Natural killer cell (primary cell): Measurements from ENCODE around the gene COL6A3. TPM values are rescaled to one million over a fixed set of nuclear protein-coding genes. Genes with fewer than 3 reads are reported as not detected.

Source experiments
- ATAC-seq, 3 donors: fragments of 150-1000 bp in 2 of 3; fragments of 200-7000 bp in 1 of 3; cut with Tn5 transposase; 1 replicate in 1 of 3; 2 replicates in 2 of 3; pipeline ENCODE4 v1.10.0; 2021; ENCODE audit warnings: mild to moderate bottlenecking in 2 of 3, moderate library complexity in 2 of 3
- DNase-seq, 2 donors: peaks; one replicate each; pipeline versions ENCODE4 v3.0.0 to v3.0.0-alpha.2; 2013 to 2021; ENCODE audit warnings: mixed read lengths in 1 of 2
- H3K27ac ChIP-seq: one replicate; pipeline ENCODE4 v1.5.1; 2013; ENCODE audit warnings: mild to moderate bottlenecking, low read length
- H3K27me3 ChIP-seq: one replicate; pipeline ENCODE4 v1.6.1; 2013; ENCODE audit warnings: low read length; ENCODE audit not compliant: control insufficient read depth, insufficient read depth
- H3K36me3 ChIP-seq: one replicate; pipeline ENCODE4 v1.6.1; 2013; ENCODE audit warnings: low read length; ENCODE audit not compliant: control insufficient read depth, insufficient read depth
- H3K4me1 ChIP-seq: one replicate; pipeline ENCODE4 v1.6.1; 2013; ENCODE audit warnings: low read length; ENCODE audit not compliant: control insufficient read depth, insufficient read depth
- H3K4me3 ChIP-seq: one replicate; pipeline ENCODE4 v1.5.1; 2013; ENCODE audit warnings: low read length
- H3K9me3 ChIP-seq: one replicate; pipeline ENCODE4 v1.6.1; 2013; ENCODE audit warnings: low read length; ENCODE audit not compliant: control insufficient read depth, insufficient read depth
- H3K27ac Mint-ChIP-seq, 2 donors: one replicate each; pipeline ENCODE4 v1.8.0; 2022; ENCODE audit warnings: mild to moderate bottlenecking in 2 of 2, mixed read lengths in 2 of 2, moderate library complexity in 1 of 2
- H3K27me3 Mint-ChIP-seq, 2 donors: one replicate each; pipeline ENCODE4 v1.8.0; 2022; ENCODE audit warnings: low read depth in 2 of 2, mixed read lengths in 2 of 2
- H3K36me3 Mint-ChIP-seq: one replicate; pipeline ENCODE4 v1.8.0; 2022; ENCODE audit warnings: mixed read lengths
- H3K4me1 Mint-ChIP-seq, 2 donors: one replicate each; pipeline ENCODE4 v1.8.0; 2022; ENCODE audit warnings: mixed read lengths in 2 of 2
- H3K4me3 Mint-ChIP-seq: one replicate; pipeline ENCODE4 v1.8.0; 2022; ENCODE audit warnings: mild to moderate bottlenecking, moderate library complexity, mixed read lengths
- H3K9me3 Mint-ChIP-seq, 2 donors: one replicate each; pipeline ENCODE4 v1.8.0; 2022; ENCODE audit warnings: mixed read lengths in 2 of 2
- CTCF ChIP-seq: fragments of 200-600 bp; IDR thresholded peaks from one replicate; pipeline ENCODE4 v1.8.0; 2022; ENCODE audit warnings: antibody characterized with exemption
- WGBS: methylation state at CpG from one replicate; pipeline ENCODE4 v1.1.7; 2013; ENCODE audit warnings: missing lambda C conversion rate; ENCODE audit not compliant: insufficient coverage; 5-methylcytosine and 5-hydroxymethylcytosine counted together
- intact Hi-C: fragments of 100-400 bp; cut with micrococcal nuclease; formaldehyde crosslinking; loops from one replicate; pipeline ENCODE4 v1.14.2; 2022
- total RNA-seq, 4 donors: library from RNA; stranded (reverse); fragments of 120-200 nt in 1 of 4; gene quantifications; one replicate each; pipeline versions ENCODE4 v1.2.3 to v1.2.4, GENCODE V29; 2013 to 2022

COL6A3 gene
- total RNA-seq, 3 donors from 2014 or later (not counting 1 experiment from before 2014, with no cell fraction given) = 0.10 to 0.31 (median 0.29) TPM

- no peaks in the 10 kb centered on the region for H3K27me3 ChIP-seq
- intact Hi-C loops = no loop called here
- Mint-ChIP-seq H3K27me3 (peaks cover 3 to 6% of the 10 kb centered on the region in 2 donors), H3K36me3 (no peaks in the 10 kb centered on the region), H3K4me1 (no peaks in the 10 kb centered on the region), H3K9me3 (no peaks in the 10 kb centered on the region), H3K27ac (no peak overlapping the region), H3K4me3 (no peak overlapping the region)
- DNase-seq (no peak), ATAC-seq (no peak)
- no peak overlapping the region for H3K27ac ChIP-seq
- no peak overlapping the region for H3K4me3 ChIP-seq
- H3K36me3 ChIP-seq = no peaks in the 10 kb centered on the region
- H3K4me1 ChIP-seq = no peaks in the 10 kb centered on the region
- 80% methylated on average over 7 of the region's 8 CpGs for WGBS
- TF ChIP-seq CTCF = no peak
- H3K9me3 ChIP-seq = no peaks in the 10 kb centered on the region
Observed at GRCh38 chr2:237280939-237281338, 133.0 kb downstream of the COL6A3 start.

GRCh38 chr2:237280229-237280628 lies 133.7 kb downstream of the COL6A3 start:
- Histone ChIP-seq H3K36me3 (no peaks in the 10 kb centered on the region), H3K9me3 (no peaks in the 10 kb centered on the region), H3K27me3 (no peaks in the 10 kb centered on the region), H3K4me1 (no peaks in the 10 kb centered on the region), H3K27ac (no peak overlapping the region), H3K4me3 (no peak overlapping the region)
- Mint-ChIP-seq H3K4me1 (no peaks in the 10 kb centered on the region), H3K27ac (no peak overlapping the region), H3K9me3 (no peaks in the 10 kb centered on the region), H3K4me3 (no peak overlapping the region), H3K36me3 (no peaks in the 10 kb centered on the region), H3K27me3 (peaks cover 3 to 6% of the 10 kb centered on the region in 2 donors)
- no peak for TF ChIP-seq CTCF
- intact Hi-C loops = no loop called here
- DNase-seq (no peak), ATAC-seq (no peak)
- 82% methylated on average over 11 of the region's 11 CpGs for WGBS

- DNase-seq (no peak), ATAC-seq (no peak)
- H3K27me3 ChIP-seq = no peaks in the 10 kb centered on the region
- Mint-ChIP-seq H3K4me1 (no peaks in the 10 kb centered on the region), H3K27me3 (peaks cover 3 to 6% of the 10 kb centered on the region in 2 donors), H3K4me3 (no peak overlapping the region), H3K27ac (no peak overlapping the region), H3K9me3 (no peaks in the 10 kb centered on the region), H3K36me3 (no peaks in the 10 kb centered on the region)
- no peaks in the 10 kb centered on the region for H3K9me3 ChIP-seq
- no peak for TF ChIP-seq CTCF
- no peaks in the 10 kb centered on the region for H3K4me1 ChIP-seq
- no peak overlapping the region for H3K27ac ChIP-seq
- H3K4me3 ChIP-seq = no peak overlapping the region
- no peaks in the 10 kb centered on the region for H3K36me3 ChIP-seq
- intact Hi-C loops = no loop called here
- 90% methylated on average over 9 of the region's 9 CpGs for WGBS
Observed at GRCh38 chr2:237279012-237279768, 134.8 kb downstream of the COL6A3 start.

GRCh38 chr2:237278568-237278967 lies 135.4 kb downstream of the COL6A3 start:
- TF ChIP-seq CTCF = no peak
- Mint-ChIP-seq H3K4me1 (no peaks in the 10 kb centered on the region), H3K4me3 (no peak overlapping the region), H3K9me3 (no peaks in the 10 kb centered on the region), H3K36me3 (no peaks in the 10 kb centered on the region), H3K27ac (no peak overlapping the region), H3K27me3 (peaks cover 3 to 6% of the 10 kb centered on the region in 2 donors)
- 85% methylated on average over 5 of the region's 6 CpGs for WGBS
- Histone ChIP-seq H3K4me3 (no peak overlapping the region), H3K27ac (no peak overlapping the region), H3K9me3 (no peaks in the 10 kb centered on the region), H3K27me3 (no peaks in the 10 kb centered on the region), H3K36me3 (no peaks in the 10 kb centered on the region), H3K4me1 (no peaks in the 10 kb centered on the region)
- intact Hi-C loops = no loop called here
- ATAC-seq (no peak), DNase-seq (no peak)
